Mucosa of rectum (tissue), 2 donors: Measurements from ENCODE around the gene KIF5A.
"Not testable (repeated sequence)": the region's sequence is repeated elsewhere in the genome, so short reads cannot be mapped to it uniquely, and the experiment has no call there.

Experiments
- H3K27ac ChIP-seq, 2 donors: one replicate each; pipeline ENCODE4 v1.7.0; 2013; ENCODE audit warnings: inconsistent platforms in 2 of 2, low read depth in 2 of 2, low read length in 2 of 2
- H3K27me3 ChIP-seq, 2 donors: one replicate each; pipeline ENCODE4 v1.7.0; 2013; ENCODE audit warnings: low read length in 2 of 2; ENCODE audit not compliant: control insufficient read depth in 2 of 2, insufficient read depth in 2 of 2
- H3K36me3 ChIP-seq, 2 donors: one replicate each; pipeline ENCODE4 v1.7.0; 2013; ENCODE audit warnings: low read length in 2 of 2; ENCODE audit not compliant: control insufficient read depth in 2 of 2, insufficient read depth in 2 of 2
- H3K4me1 ChIP-seq, 2 donors: one replicate each; pipeline ENCODE4 v1.7.0; 2013; ENCODE audit warnings: low read length in 2 of 2, mild to moderate bottlenecking in 1 of 2; ENCODE audit not compliant: control insufficient read depth in 2 of 2, insufficient read depth in 2 of 2
- H3K4me3 ChIP-seq, 2 donors: one replicate each; pipeline ENCODE4 v1.7.0; 2013; ENCODE audit warnings: low read length in 2 of 2
- H3K9ac ChIP-seq, 2 donors: one replicate each; pipeline ENCODE4 v1.7.0; 2013; ENCODE audit warnings: low read length in 2 of 2, low read depth in 1 of 2, mild to moderate bottlenecking in 1 of 2
- H3K9me3 ChIP-seq, 2 donors: one replicate each; pipeline ENCODE4 v1.7.0; 2013; ENCODE audit warnings: low read length in 2 of 2; ENCODE audit not compliant: control insufficient read depth in 2 of 2
- donor health status: healthy.
- donor health status: Normal muscosa, but diverticular disease.

The KIF5A gene

GRCh38 chr12:57554897-57555296 is 5.1 kb downstream of the KIF5A start:
- Histone ChIP-seq H3K9me3 (no peaks in the 10 kb centered on the region), H3K36me3 (no peaks in the 10 kb centered on the region), H3K4me1 (no peaks in the 10 kb centered on the region), H3K9ac (no peak overlapping the region), H3K27me3 (peaks cover 6 to 13% of the 10 kb centered on the region in 2 donors), H3K4me3 (no peak overlapping the region), H3K27ac (no peak overlapping the region)

GRCh38 chr12:57558864-57559263 is 9.0 kb downstream of the KIF5A start:
- H3K27me3 ChIP-seq: peaks cover 0 to 3% of the 10 kb centered on the region in 2 donors
- H3K4me1 ChIP-seq: no peaks in the 10 kb centered on the region
- H3K4me3 ChIP-seq: no peak overlapping the region
- H3K27ac ChIP-seq: no peak overlapping the region
- H3K36me3 ChIP-seq: no peaks in the 10 kb centered on the region
- H3K9ac ChIP-seq: no peak overlapping the region
- no peaks in the 10 kb centered on the region for H3K9me3 ChIP-seq

GRCh38 chr12:57560516-57560915 is 10.7 kb downstream of the KIF5A start:
- Histone ChIP-seq H3K4me1 (no peaks in the 10 kb centered on the region), H3K36me3 (no peaks in the 10 kb centered on the region), H3K4me3 (no peak overlapping the region), H3K27ac (no peak overlapping the region), H3K9ac (no peak overlapping the region), H3K27me3 (peaks cover 6% of the 10 kb centered on the region in 2 donors), H3K9me3 (no peaks in the 10 kb centered on the region)

GRCh38 chr12:57561117-57561516 is 11.3 kb downstream of the KIF5A start:
- not testable (repeated sequence) for H3K9ac ChIP-seq, H3K9me3 ChIP-seq, H3K4me1 ChIP-seq, H3K27me3 ChIP-seq, H3K36me3 ChIP-seq, H3K27ac ChIP-seq, H3K4me3 ChIP-seq

- no peaks in the 10 kb centered on the region for H3K9me3 ChIP-seq
- no peaks in the 10 kb centered on the region for H3K36me3 ChIP-seq
- H3K4me1 ChIP-seq: no peaks in the 10 kb centered on the region
- H3K27me3 ChIP-seq: peaks cover 6% of the 10 kb centered on the region in 2 donors
- no peak overlapping the region for H3K27ac ChIP-seq
- H3K4me3 ChIP-seq: no peak overlapping the region
- H3K9ac ChIP-seq: no peak overlapping the region
These were observed 13.5 kb downstream of the KIF5A start for GRCh38 chr12:57563358-57563757.

GRCh38 chr12:57564178-57564740 is 14.4 kb downstream of the KIF5A start:
- peaks cover 6% of the 10 kb centered on the region in 2 donors for H3K27me3 ChIP-seq
- no peaks in the 10 kb centered on the region for H3K36me3 ChIP-seq
- H3K4me1 ChIP-seq: no peaks in the 10 kb centered on the region
- H3K4me3 ChIP-seq: no peak overlapping the region
- no peak overlapping the region for H3K9ac ChIP-seq
- H3K27ac ChIP-seq: no peak overlapping the region
- H3K9me3 ChIP-seq: no peaks in the 10 kb centered on the region

- Histone ChIP-seq H3K27ac (no peak overlapping the region), H3K4me3 (no peak overlapping the region), H3K27me3 (peaks cover 3 to 6% of the 10 kb centered on the region in 2 donors), H3K9me3 (no peaks in the 10 kb centered on the region), H3K36me3 (no peaks in the 10 kb centered on the region), H3K4me1 (no peaks in the 10 kb centered on the region), H3K9ac (no peak overlapping the region)
These were observed 19.0 kb downstream of the KIF5A start for GRCh38 chr12:57568838-57569237.

GRCh38 chr12:57569858-57570257 is 20.0 kb downstream of the KIF5A start:
- Histone ChIP-seq H3K4me1 (no peaks in the 10 kb centered on the region), H3K9ac (no peak overlapping the region), H3K9me3 (no peaks in the 10 kb centered on the region), H3K27me3 (peaks cover 0 to 1% of the 10 kb centered on the region in 2 donors), H3K27ac (no peak overlapping the region), H3K36me3 (no peaks in the 10 kb centered on the region), H3K4me3 (no peak overlapping the region)

GRCh38 chr12:57570438-57570837 is 20.6 kb downstream of the KIF5A start:
- not testable (repeated sequence) for H3K27me3 ChIP-seq, H3K9ac ChIP-seq, H3K4me1 ChIP-seq, H3K27ac ChIP-seq, H3K9me3 ChIP-seq, H3K36me3 ChIP-seq, H3K4me3 ChIP-seq

GRCh38 chr12:57571926-57572762 is 22.3 kb downstream of the KIF5A start:
- Histone ChIP-seq H3K9ac (no peak overlapping the region), H3K27ac (no peak overlapping the region), H3K4me3 (no peak overlapping the region), H3K27me3 (no peaks in the 10 kb centered on the region), H3K36me3 (no peaks in the 10 kb centered on the region), H3K9me3 (no peaks in the 10 kb centered on the region), H3K4me1 (no peaks in the 10 kb centered on the region)
